Measurements from ENCODE around the gene ACOT2.
"Not testable (repeated sequence)": the region's sequence is repeated elsewhere in the genome, so short reads cannot be mapped to it uniquely, and the experiment has no call there.

The ACOT2 gene, protein sequence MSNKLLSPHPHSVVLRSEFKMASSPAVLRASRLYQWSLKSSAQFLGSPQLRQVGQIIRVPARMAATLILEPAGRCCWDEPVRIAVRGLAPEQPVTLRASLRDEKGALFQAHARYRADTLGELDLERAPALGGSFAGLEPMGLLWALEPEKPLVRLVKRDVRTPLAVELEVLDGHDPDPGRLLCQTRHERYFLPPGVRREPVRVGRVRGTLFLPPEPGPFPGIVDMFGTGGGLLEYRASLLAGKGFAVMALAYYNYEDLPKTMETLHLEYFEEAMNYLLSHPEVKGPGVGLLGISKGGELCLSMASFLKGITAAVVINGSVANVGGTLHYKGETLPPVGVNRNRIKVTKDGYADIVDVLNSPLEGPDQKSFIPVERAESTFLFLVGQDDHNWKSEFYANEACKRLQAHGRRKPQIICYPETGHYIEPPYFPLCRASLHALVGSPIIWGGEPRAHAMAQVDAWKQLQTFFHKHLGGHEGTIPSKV

DNA sequence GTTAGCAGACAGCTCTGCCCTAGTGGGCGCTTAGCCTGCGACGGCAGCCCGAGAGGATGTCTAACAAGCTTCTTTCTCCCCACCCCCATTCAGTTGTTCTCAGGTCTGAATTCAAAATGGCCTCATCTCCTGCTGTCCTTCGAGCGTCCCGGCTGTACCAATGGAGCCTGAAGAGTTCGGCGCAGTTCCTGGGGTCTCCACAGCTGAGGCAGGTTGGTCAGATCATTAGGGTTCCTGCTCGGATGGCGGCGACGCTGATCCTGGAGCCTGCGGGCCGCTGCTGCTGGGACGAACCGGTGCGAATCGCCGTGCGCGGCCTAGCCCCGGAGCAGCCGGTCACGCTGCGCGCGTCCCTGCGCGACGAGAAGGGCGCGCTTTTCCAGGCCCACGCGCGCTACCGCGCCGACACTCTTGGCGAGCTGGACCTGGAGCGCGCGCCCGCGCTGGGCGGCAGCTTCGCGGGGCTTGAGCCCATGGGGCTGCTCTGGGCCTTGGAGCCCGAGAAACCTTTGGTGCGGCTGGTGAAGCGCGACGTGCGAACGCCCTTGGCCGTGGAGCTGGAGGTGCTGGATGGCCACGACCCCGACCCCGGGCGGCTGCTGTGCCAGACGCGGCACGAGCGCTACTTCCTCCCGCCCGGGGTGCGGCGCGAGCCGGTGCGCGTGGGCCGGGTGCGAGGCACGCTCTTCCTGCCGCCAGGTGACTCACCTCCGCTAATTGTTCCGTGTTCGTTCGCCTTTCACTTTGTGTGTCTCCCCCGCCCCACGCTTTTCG lies at the start of gene ACOT2:
Gene ACOT2 (plus strand): TSS at position 29 of the 774 bp plus-strand sequence. CDS start 28 bp downstream, at position 57.
- DNase-seq (ENCODE audit: low read depth): peak; percentile 84

GRCh38 chr14:73521229-73521628 lies 47.8 kb upstream of the ACOT2 start:
- DNase-seq (ENCODE audit: low read depth): no peak

GRCh38 chr14:73524493-73524892 lies 44.5 kb upstream of the ACOT2 start:
- DNase-seq (ENCODE audit: low read depth): no peak

DNA sequence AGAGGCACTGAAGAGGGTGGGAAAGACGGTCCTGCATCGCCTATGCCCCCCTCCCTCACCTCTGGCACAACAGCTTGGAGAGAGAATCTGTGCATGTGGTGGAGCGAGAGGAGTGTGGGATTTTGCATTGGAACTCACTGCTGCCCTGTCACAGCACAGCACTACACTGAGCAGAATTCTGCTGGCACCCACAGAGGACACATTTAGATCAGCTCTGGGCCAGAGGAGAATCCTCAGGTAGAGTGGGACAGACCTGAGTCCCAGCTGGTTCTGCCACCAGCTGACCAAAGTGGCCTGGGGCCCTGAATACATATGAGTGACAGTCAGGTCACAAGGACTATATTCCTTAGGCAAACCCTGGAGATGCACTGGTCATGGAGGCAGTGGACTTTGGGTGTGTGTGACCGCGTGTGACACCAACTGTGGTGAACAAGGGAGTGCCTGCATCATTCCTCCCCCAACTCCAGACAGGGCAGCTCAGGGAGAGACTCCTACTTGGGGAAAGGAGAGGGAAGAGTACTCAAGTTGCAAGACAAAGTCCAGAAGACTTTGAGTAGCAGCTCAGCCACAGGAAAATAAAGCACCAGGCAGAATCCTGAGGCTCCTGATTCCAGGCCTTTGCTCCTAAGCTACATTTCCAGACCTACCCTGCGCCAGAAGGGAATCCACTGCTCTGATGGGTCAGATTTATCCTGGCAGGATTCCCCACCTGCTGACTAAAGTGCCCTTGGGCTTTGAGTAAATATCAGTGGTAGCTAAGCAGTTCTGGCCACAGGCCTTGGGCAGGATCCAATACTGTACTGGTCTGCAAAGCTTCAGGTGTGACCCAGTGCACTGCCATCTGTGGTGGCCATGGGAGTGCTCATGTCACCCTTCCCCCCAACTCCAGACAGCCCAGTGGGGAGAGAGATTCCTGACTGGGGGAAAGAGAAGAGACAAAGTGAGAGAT lies 42.7 kb upstream of the ACOT2 start:
- DNase-seq (ENCODE audit: low read depth): no peak

GRCh38 chr14:73529356-73529755 lies 39.7 kb upstream of the ACOT2 start:
- not testable (repeated sequence) for DNase-seq (ENCODE audit: low read depth)

DNA sequence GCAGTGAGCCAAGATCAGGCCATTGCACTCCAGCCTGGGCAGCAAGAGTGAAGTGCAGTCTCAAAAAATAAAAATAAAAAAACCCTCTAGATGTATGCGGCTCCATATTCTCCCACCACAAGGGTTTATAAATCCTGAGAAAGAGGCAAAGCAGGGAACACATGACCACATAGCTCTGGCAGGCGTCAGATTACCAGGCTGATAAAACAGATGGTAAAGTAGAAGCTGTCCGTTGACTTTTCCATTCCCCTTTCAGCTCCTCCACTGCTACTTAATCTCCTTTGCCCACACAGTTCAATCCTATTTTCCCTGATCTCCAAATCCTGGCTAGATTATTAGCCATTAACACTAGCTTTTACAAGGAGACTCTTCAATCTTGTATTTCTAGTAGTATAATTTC lies 37.0 kb upstream of the ACOT2 start:
- DNase-seq (ENCODE audit: low read depth): not testable (repeated sequence)

DNA sequence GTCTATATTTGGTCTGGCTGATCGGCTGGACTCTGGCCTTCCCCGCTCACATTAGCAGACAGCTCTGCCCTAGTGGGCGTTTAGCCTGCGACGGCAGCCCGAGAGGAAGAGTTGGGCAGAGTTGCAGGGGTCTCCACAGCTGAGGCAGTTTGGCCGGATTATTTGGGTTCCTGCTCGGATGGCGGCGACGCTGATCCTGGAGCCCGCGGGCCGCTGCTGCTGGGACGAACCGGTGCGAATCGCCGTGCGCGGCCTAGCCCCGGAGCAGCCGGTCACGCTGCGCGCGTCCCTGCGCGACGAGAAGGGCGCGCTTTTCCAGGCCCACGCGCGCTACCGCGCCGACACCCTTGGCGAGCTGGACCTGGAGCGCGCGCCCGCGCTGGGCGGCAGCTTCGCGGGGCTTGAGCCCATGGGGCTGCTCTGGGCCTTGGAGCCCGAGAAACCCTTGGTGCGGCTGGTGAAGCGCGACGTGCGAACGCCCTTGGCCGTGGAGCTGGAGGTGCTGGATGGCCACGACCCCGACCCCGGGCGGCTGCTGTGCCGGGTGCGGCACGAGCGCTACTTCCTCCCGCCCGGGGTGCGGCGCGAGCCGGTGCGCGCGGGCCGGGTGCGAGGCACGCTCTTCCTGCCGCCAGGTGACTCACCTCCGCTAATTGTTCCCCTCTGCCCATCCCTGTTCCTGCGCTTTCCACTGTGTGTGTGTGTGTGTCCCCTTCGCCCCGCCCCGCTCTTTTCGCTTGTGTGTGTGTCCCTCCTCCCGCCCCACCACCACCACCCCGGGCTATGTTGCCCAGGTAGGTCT lies 31.6 kb upstream of the ACOT2 start:
- DNase-seq (ENCODE audit: low read depth): not testable (repeated sequence)

- DNase-seq (ENCODE audit: low read depth): not testable (repeated sequence)
These were observed 30.0 kb upstream of the ACOT2 start for GRCh38 chr14:73539017-73539416.

- DNase-seq (ENCODE audit: low read depth): not testable (repeated sequence)
These were observed 26.1 kb upstream of the ACOT2 start for GRCh38 chr14:73542961-73543360.

DNA sequence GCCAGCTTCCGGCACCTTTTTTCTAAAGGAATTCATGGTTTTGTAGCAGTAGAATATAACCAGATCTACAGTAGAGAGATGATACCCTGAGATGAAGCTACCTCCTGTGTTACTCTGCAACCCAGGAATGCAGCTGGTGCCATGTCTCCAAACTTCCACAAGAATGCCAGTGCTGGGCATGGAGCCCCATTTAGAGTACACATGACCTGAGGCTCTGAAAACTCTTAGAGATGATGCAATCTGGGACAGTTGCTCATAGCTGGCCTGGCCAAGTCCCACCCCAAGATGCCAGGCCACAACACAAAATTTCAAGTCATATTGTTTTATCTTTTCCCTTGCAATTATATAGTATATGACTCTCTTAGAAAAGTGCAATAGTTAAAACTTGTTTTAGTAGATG lies 23.7 kb upstream of the ACOT2 start:
- not testable (repeated sequence) for DNase-seq (ENCODE audit: low read depth)

GRCh38 chr14:73549097-73549496 lies 19.9 kb upstream of the ACOT2 start:
- not testable (repeated sequence) for DNase-seq (ENCODE audit: low read depth)

DNA sequence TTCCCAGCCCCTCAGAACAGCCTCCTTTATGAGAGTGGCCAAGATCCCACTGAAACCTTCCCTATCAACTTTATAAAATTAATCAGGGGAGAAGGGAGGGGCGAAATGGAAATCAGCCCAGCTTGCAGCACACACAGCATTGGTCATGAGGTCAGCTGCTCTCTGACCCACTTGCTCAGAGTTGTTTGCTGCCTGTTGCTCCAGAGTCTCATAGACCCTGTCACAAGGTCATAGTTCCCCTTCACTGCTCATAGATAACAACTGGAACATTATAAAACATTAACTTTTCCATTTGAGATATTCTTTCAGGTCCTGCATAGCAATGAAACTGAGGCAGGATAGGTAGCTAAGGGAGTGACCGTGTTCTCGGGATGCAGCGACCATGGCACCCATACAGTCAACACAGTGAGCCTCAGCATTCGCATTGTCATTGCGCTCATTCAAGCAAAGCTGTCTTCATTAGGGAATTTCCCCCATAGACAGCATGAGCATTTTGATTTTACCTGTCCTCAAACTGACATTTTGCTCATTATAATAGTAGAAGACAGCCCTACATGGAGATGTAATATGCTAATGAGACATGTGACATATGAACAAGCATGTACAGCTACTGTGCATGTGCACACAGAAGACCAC lies 19.0 kb upstream of the ACOT2 start:
- DNase-seq (ENCODE audit: low read depth): not testable (repeated sequence)

GRCh38 chr14:73553845-73554244 lies 15.2 kb upstream of the ACOT2 start:
- DNase-seq (ENCODE audit: low read depth): no peak

GRCh38 chr14:73557201-73557600 lies 11.8 kb upstream of the ACOT2 start:
- DNase-seq (ENCODE audit: low read depth): not testable (repeated sequence)

DNA sequence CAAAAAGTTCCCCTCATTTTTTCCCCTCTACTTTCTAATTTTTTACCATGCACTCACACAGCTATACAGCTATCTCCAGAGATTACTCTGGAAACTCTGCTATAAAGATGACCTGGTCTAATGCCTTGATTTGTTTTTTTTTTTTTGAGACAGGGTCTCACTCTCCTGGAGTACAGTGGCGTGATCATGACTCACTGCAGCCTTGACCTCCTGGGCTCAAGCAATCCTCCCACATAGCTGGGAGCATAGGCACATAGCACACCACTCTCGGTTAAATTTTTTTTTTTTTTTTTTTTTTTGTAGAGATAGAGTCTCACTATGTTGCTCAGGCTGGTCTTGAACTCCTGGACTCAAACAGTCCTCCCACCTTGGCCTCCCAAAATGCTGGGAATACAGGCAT lies 10.8 kb upstream of the ACOT2 start:
- DNase-seq (ENCODE audit: low read depth): not testable (repeated sequence)

GRCh38 chr14:73562256-73562655 lies 6.8 kb upstream of the ACOT2 start:
- DNase-seq (ENCODE audit: low read depth): not testable (repeated sequence)

- DNase-seq (ENCODE audit: low read depth): not testable (repeated sequence)
These were observed 6.3 kb upstream of the ACOT2 start for GRCh38 chr14:73562696-73563095.

DNA sequence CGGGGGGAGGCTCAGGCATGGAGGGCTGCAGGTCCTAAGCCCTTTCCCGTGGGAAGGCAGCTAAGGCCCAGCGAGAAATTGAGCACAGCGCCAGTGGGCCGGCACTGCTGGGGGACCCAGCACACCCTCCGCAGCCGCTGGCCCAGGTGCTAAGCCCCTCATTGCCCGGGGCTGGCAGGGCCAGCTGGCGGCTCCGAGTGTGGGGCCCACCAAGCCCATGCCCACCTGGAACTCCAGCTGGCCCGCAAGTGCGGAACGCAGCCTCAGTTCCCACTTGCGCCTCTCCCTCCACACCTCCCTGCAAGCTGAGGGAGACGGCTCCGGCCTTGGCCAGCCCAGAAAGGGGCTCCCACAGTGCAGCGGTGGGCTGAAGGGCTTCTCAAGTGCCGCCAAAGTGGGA lies 2.6 kb upstream of the ACOT2 start:
- DNase-seq (ENCODE audit: low read depth): not testable (repeated sequence)

DNA sequence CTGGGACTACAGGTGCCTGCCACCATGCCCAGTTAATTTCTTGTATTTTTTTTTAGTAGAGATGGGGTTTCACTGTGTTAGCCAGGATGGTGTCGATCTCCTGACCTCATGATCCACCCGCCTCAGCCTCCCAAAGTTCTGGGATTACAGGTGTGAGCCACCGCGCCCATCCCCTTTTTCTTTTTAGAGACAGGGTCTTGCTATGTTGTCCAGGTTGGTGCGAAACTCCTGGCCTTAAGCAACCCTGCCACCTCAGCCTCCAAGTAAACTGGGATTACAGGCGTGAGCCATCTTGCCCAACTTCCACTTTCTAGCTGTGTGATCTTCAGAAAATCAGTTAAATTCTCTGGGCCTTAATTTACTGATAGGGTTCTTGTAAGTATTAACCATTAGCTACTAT lies 2.1 kb upstream of the ACOT2 start:
- not testable (repeated sequence) for DNase-seq (ENCODE audit: low read depth)

DNA sequence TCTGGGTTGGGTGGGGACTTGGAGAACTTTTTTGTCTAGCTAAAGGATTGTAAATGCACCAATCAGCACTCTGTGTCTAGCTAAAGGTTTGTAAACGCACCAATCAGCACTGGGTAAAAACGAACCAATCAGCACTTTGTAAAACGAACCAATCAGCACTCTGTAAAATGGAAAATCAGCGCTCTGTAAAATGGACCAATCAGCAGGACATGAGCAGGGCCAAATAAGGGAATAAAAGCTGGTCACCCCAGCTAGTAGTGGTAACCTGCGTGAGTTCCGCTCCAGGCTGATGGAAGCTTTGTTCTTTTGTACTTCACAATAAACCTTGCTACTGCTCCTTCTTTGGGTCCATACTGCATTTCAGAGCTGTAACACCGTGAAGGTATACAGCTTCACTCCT lies 1.7 kb upstream of the ACOT2 start:
- DNase-seq (ENCODE audit: low read depth): no peak

Data from GM04504 (cell line).